ENCODE results near the gene PPP1R7. TPM values are rescaled to one million over a fixed set of nuclear protein-coding genes. Genes with fewer than 3 reads are reported as not detected.

The PPP1R7 gene
- total and polyA plus RNA-seq, 9 of the 15 experiments (the other 6 are each of a cell fraction or from before 2014, with no cell fraction given), result 37.5 to 75.0 (median 50.5) TPM

DNA sequence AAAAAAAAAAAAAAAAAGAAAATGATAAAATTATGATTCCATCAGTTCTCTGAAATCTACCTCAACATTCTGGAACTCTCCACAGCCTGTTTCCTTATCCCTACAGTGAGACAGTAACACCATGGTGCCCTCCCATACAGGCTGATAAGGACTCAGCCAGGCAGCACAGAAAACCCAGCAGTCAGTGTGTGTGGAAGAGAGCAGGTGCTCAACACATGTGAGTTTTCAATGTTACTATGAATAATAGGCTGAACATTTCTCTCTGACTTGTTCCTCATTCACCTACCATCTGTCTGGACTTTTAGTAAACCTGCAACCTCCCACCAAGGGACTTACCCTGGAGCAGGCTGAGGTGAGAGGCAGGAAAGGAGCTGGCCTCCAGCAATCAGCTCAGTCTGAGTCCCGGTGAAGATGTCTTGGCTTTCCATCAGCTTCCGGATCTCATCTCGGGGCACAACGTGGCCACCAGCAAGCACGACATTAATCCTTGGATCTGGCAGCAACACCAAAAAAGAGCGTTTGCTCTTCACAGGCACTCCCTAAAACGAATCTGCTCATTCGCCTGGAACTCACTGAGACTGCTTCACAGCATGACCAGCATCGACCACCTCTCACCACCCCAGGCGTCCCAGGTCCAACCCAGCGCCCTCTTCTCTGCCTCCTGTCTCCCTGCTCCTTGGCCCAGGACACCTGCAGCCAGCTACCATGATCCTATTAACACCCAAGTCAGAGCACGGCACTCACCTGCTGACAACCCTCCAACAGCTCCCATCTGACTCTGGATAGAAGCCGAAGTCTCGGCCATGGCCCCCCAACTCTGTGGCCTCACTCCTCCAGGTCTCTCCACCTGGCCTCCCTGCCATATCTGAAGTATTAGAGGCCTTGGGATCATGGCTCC is 17.5 kb upstream of the PPP1R7 start (continued):
- TF ChIP-seq JUNB (CRISPR knock-in tag; conservative IDR thresholded peaks at IDR 0.05), result no peak

DNA sequence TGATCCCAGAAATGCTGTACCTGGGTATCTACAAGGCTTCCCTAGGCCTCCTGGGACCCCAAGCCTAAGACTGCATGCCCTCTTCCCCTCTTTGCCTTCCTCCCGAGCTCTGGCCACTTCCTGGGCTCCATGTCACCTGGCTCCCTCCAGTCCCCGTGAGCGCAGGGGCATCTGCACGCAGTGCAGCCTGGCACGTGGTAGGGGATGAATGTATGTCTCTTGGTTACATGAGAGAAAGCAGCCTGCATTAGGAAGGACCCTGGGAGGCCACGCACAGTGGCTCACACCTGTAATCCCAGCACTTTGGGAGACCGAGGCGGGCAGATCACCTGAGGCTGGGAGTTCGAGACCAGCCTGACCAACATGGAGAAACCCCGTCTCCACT is 16.8 kb upstream of the PPP1R7 start:
- intact Hi-C loops (cut with micrococcal nuclease) (no loop called here), in situ Hi-C loops (cut with MboI) (no loop called here)
- POLR2A ChIA-PET, result no interaction called here
- Histone ChIP-seq H2AFZ (ENCODE audit: low read depth, low read length) (no peak overlapping the region), H4K20me1 (replicated peaks; ENCODE audit: control insufficient read depth, insufficient read depth, low read length) (no peaks in the 10 kb centered on the region), H3K4me3 (no peak overlapping the region), H3K36me3 (ENCODE audit: control insufficient read depth, insufficient read depth, low read length) (peaks cover 17% of the 10 kb centered on the region; the same call in 1 of the 3 replicates), H3K27ac (ENCODE audit: extremely low read depth, low read depth, low read length) (no peak overlapping the region), H3K4me1 (replicated peaks in 1 of 2; ENCODE audit: control insufficient read depth in 2 of 2, insufficient read depth in 2 of 2, low read length in 2 of 2) (0 out of 5 replicates have a peak, but pooled peaks cover 0 to 3% of the 10 kb centered on the region in 2 experiments), H3K9me3 (replicated peaks; ENCODE audit: control insufficient read depth, insufficient read depth, low read depth, low read length) (no peaks in the 10 kb centered on the region), H3K4me2 (ENCODE audit: insufficient read depth, low read length) (no peak overlapping the region), H3K9me1 (ENCODE audit: control insufficient read depth, insufficient read depth, low read length) (no peaks in the 10 kb centered on the region), H3K9ac (ENCODE audit: insufficient read depth in 1 of 2, low read depth in 2 of 2, low read length in 2 of 2) (no peak overlapping the region), H3K27me3 (ENCODE audit: control insufficient read depth in 2 of 2, insufficient read depth in 2 of 2, low read length in 2 of 2) (no peaks in the 10 kb centered on the region), H3K79me2 (ENCODE audit: control insufficient read depth, insufficient read depth, low read length) (no peaks in the 10 kb centered on the region)
- DNase-seq (ENCODE audit: extremely low read depth in 1 of 4, low spot score in 3 of 4) (no peak), FAIRE-seq (no peak), ATAC-seq (no peak)
- WGBS (ENCODE audit: insufficient coverage, low coverage, missing lambda C conversion rate), result 84% methylated on average over 5 of the region's 10 CpGs
- CTCF ChIA-PET (ENCODE audit: low intra/inter-chr PET ratio), result no interaction called here
- no TSS peak for BruUV-seq (replicated peaks)
- TF ChIP-seq, protein P1, sequence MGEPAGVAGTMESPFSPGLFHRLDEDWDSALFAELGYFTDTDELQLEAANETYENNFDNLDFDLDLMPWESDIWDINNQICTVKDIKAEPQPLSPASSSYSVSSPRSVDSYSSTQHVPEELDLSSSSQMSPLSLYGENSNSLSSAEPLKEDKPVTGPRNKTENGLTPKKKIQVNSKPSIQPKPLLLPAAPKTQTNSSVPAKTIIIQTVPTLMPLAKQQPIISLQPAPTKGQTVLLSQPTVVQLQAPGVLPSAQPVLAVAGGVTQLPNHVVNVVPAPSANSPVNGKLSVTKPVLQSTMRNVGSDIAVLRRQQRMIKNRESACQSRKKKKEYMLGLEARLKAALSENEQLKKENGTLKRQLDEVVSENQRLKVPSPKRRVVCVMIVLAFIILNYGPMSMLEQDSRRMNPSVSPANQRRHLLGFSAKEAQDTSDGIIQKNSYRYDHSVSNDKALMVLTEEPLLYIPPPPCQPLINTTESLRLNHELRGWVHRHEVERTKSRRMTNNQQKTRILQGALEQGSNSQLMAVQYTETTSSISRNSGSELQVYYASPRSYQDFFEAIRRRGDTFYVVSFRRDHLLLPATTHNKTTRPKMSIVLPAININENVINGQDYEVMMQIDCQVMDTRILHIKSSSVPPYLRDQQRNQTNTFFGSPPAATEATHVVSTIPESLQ (CRISPR knock-in tag; IDR thresholded peaks at IDR 0.05), result no peak
- TF ChIP-seq BRCA1 (IDR thresholded peaks at IDR 0.05) (no peak), BRCA1 (CRISPR knock-in tag; IDR thresholded peaks at IDR 0.05) (no peak), POLR2H (tag; IDR thresholded peaks at IDR 0.05; ENCODE audit: low read depth) (no peak), POLR2B (IDR thresholded peaks at IDR 0.05; ENCODE audit: low read depth, partially characterized antibody) (no peak), SIX5 (IDR thresholded peaks at IDR 0.05; ENCODE audit: borderline replicate concordance in 1 of 2, insufficient read depth in 1 of 2, low read depth in 1 of 2, low read length in 2 of 2) (no peak)
- TF ChIP-seq, protein P2, sequence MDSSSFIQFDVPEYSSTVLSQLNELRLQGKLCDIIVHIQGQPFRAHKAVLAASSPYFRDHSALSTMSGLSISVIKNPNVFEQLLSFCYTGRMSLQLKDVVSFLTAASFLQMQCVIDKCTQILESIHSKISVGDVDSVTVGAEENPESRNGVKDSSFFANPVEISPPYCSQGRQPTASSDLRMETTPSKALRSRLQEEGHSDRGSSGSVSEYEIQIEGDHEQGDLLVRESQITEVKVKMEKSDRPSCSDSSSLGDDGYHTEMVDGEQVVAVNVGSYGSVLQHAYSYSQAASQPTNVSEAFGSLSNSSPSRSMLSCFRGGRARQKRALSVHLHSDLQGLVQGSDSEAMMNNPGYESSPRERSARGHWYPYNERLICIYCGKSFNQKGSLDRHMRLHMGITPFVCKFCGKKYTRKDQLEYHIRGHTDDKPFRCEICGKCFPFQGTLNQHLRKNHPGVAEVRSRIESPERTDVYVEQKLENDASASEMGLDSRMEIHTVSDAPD (CRISPR knock-in tag; IDR thresholded peaks at IDR 0.05), result no peak
- TF ChIP-seq, protein P3, sequence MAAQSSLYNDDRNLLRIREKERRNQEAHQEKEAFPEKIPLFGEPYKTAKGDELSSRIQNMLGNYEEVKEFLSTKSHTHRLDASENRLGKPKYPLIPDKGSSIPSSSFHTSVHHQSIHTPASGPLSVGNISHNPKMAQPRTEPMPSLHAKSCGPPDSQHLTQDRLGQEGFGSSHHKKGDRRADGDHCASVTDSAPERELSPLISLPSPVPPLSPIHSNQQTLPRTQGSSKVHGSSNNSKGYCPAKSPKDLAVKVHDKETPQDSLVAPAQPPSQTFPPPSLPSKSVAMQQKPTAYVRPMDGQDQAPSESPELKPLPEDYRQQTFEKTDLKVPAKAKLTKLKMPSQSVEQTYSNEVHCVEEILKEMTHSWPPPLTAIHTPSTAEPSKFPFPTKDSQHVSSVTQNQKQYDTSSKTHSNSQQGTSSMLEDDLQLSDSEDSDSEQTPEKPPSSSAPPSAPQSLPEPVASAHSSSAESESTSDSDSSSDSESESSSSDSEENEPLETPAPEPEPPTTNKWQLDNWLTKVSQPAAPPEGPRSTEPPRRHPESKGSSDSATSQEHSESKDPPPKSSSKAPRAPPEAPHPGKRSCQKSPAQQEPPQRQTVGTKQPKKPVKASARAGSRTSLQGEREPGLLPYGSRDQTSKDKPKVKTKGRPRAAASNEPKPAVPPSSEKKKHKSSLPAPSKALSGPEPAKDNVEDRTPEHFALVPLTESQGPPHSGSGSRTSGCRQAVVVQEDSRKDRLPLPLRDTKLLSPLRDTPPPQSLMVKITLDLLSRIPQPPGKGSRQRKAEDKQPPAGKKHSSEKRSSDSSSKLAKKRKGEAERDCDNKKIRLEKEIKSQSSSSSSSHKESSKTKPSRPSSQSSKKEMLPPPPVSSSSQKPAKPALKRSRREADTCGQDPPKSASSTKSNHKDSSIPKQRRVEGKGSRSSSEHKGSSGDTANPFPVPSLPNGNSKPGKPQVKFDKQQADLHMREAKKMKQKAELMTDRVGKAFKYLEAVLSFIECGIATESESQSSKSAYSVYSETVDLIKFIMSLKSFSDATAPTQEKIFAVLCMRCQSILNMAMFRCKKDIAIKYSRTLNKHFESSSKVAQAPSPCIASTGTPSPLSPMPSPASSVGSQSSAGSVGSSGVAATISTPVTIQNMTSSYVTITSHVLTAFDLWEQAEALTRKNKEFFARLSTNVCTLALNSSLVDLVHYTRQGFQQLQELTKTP (IDR thresholded peaks at IDR 0.05; ENCODE audit: low read depth in 1 of 2, partially characterized antibody in 2 of 2), result no peak

Measured in K562 (cell line).